GM19193 (cell line): ENCODE data around the gene LACRT.

Experiments used
- POLR2A ChIP-seq: IDR thresholded peaks from 4 replicates; pipeline ENCODE4 v1.6.1; 2011; ENCODE audit not compliant: insufficient read depth, insufficient read length; ENCODE audit errors: extremely low read depth

Gene LACRT

GRCh38 chr12:54616933-54617680 lies 17.6 kb downstream of the LACRT start:
- TF ChIP-seq POLR2A, result no peak

- no peak for TF ChIP-seq POLR2A
These were observed 22.4 kb downstream of the LACRT start for GRCh38 chr12:54612225-54612750.

GRCh38 chr12:54611715-54612149 lies 23.0 kb downstream of the LACRT start:
- no peak for TF ChIP-seq POLR2A

GRCh38 chr12:54608769-54609168 lies 25.9 kb downstream of the LACRT start:
- TF ChIP-seq POLR2A, result no peak

GRCh38 chr12:54608156-54608555 lies 26.5 kb downstream of the LACRT start:
- no peak for TF ChIP-seq POLR2A

- TF ChIP-seq POLR2A, result no peak
These were observed 28.1 kb downstream of the LACRT start for GRCh38 chr12:54606556-54606955.

GRCh38 chr12:54605138-54605970 lies 29.3 kb downstream of the LACRT start:
- TF ChIP-seq POLR2A, result no peak

GRCh38 chr12:54604436-54604835 lies 30.3 kb downstream of the LACRT start:
- no peak for TF ChIP-seq POLR2A

GRCh38 chr12:54603872-54604271 lies 30.8 kb downstream of the LACRT start:
- TF ChIP-seq POLR2A, result no peak

- TF ChIP-seq POLR2A, result no peak
These were observed 31.4 kb downstream of the LACRT start for GRCh38 chr12:54603173-54603814.

- no peak for TF ChIP-seq POLR2A
These were observed 32.0 kb downstream of the LACRT start for GRCh38 chr12:54602661-54603060.

- no peak for TF ChIP-seq POLR2A
These were observed 32.9 kb downstream of the LACRT start for GRCh38 chr12:54601841-54602240.

GRCh38 chr12:54598970-54599369 lies 35.7 kb downstream of the LACRT start:
- no peak for TF ChIP-seq POLR2A

- TF ChIP-seq POLR2A, result no peak
These were observed 38.2 kb downstream of the LACRT start for GRCh38 chr12:54596526-54596946.

- no peak for TF ChIP-seq POLR2A
These were observed 39.2 kb downstream of the LACRT start for GRCh38 chr12:54595471-54595870.
